ENCODE measurements around the gene RAB26. TPM values are rescaled to one million over a fixed set of nuclear protein-coding genes. Genes with fewer than 3 reads are reported as not detected.

Gene RAB26
- total and polyA plus RNA-seq, 9 donors, result 0.12 to 0.80 (median 0.35) TPM; not detected in 5

DNA sequence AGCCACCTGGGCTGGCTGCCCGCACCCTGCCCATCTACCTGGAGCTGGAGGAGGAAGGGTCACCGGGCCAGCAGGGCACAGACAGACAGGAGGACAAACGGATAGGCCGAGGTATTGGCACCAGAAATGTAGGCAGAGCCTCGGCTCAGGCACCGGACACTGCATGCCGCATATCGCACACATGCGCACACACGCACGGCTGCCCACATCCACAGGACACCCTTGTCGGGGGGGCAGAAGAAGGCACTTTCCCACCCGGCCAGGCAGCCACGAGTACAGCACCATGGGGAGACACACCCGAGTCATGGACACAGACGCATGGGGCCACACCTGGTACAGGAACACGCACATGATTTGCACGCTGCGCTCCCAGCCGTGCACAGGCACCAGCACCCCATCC lies 33.5 kb downstream of the RAB26 start:
- TF ChIP-seq EP300 (IDR thresholded peaks at IDR 0.05) (no peak), POLR2A (IDR thresholded peaks at IDR 0.05) (no peak)
- TF ChIP-seq, protein P1, sequence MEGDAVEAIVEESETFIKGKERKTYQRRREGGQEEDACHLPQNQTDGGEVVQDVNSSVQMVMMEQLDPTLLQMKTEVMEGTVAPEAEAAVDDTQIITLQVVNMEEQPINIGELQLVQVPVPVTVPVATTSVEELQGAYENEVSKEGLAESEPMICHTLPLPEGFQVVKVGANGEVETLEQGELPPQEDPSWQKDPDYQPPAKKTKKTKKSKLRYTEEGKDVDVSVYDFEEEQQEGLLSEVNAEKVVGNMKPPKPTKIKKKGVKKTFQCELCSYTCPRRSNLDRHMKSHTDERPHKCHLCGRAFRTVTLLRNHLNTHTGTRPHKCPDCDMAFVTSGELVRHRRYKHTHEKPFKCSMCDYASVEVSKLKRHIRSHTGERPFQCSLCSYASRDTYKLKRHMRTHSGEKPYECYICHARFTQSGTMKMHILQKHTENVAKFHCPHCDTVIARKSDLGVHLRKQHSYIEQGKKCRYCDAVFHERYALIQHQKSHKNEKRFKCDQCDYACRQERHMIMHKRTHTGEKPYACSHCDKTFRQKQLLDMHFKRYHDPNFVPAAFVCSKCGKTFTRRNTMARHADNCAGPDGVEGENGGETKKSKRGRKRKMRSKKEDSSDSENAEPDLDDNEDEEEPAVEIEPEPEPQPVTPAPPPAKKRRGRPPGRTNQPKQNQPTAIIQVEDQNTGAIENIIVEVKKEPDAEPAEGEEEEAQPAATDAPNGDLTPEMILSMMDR (IDR thresholded peaks at IDR 0.05), result no peak
- Histone ChIP-seq H3K27ac (no peak overlapping the region), H3K4me1 (ENCODE audit: insufficient read depth) (no peaks in the 10 kb centered on the region), H3K27me3 (no peaks in the 10 kb centered on the region), H3K9me3 (no peaks in the 10 kb centered on the region), H3K4me3 (no peak overlapping the region), H3K36me3 (no peaks in the 10 kb centered on the region)
- no peak for DNase-seq
- intact Hi-C loops (cut with DNase I), result no loop called here
- 87 to 93% (median 89%) methylated on average over 20 of the region's 20 CpGs for WGBS, 3 donors

DNA sequence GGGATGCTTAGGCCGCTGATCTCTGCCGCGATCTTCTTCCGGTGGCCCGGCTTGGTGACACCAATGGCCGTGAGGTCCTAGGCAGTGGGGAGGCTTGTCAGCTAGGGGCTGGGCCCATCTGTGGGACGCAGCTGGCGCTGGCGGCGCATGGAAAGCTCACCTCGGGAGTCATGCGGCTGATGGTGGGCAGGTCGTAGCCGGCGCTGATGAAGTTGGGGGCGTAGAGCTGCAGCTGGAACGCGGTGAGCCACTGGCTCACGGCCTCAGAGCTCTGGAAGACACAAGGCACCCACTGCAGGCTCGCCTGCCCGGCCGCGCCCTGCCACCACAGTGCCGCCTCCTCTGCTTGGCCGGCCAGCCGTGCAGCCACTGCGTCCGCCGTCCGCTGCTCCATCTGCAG lies 35.2 kb downstream of the RAB26 start:
- Histone ChIP-seq H3K9me3 (no peaks in the 10 kb centered on the region), H3K27me3 (no peaks in the 10 kb centered on the region), H3K36me3 (no peaks in the 10 kb centered on the region), H3K4me3 (no peak overlapping the region), H3K27ac (no peak overlapping the region), H3K4me1 (ENCODE audit: insufficient read depth) (no peaks in the 10 kb centered on the region)
- no peak for DNase-seq
- intact Hi-C loops (cut with DNase I), result no loop called here
- no peak for TF ChIP-seq POLR2A (IDR thresholded peaks at IDR 0.05)
- no peak for TF ChIP-seq EP300 (IDR thresholded peaks at IDR 0.05)
- TF ChIP-seq, protein P1 (IDR thresholded peaks at IDR 0.05), result no peak
- whole genome bisulfite sequencing, 3 donors, result 91 to 93% (median 92%) methylated on average over 27 to 30 of the region's 30 CpGs

DNA sequence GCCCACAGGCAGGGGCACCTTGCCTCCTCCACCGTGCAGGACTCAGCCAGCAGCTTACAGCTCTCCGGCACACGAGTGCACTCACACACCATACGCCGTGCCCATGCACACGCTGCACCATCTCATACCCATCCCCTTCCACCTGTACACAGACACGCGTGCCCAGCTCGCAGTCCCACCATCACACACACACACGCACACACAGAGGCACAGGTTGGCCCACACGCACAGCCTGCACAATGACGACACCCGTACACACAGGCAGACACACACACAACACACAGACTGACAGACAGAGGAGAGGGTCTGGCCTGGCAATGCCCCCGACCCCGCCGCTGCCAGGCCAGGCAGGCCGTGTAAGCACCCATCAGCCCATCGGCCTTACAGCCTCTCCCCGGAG lies 35.9 kb downstream of the RAB26 start:
- Histone ChIP-seq H3K4me1 (ENCODE audit: insufficient read depth) (no peaks in the 10 kb centered on the region), H3K9me3 (no peaks in the 10 kb centered on the region), H3K4me3 (no peak overlapping the region), H3K27ac (no peak overlapping the region), H3K27me3 (no peaks in the 10 kb centered on the region), H3K36me3 (no peaks in the 10 kb centered on the region)
- intact Hi-C loops (cut with DNase I), result no loop called here
- DNase-seq, result no peak
- TF ChIP-seq, protein P1 (IDR thresholded peaks at IDR 0.05), result no peak
- TF ChIP-seq EP300 (IDR thresholded peaks at IDR 0.05) (no peak), POLR2A (IDR thresholded peaks at IDR 0.05) (no peak)
- WGBS, 3 donors, result 83 to 88% (median 85%) methylated on average over 19 of the region's 19 CpGs

DNA sequence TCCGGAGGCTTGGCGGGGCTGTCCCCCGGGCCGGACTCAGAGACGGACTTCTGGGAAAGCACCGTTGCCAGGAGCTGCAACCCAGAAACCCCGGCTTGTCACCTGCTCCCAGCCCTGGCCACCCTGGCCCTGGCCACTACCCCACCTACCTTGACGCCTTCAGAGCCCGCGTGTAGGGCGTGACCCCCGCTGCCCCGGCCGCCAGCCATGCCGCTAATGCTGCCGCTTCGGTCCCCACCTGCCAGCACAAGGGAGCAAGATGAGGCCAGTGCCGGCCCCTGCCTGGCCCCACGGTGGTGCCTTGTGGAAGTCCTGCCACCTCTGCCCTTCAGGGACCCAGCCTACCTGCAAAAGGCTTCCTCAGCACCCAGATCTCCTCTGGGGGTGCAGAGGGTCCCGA lies 36.5 kb downstream of the RAB26 start:
- intact Hi-C loops (cut with DNase I), result no loop called here
- Histone ChIP-seq H3K4me1 (ENCODE audit: insufficient read depth) (no peaks in the 10 kb centered on the region), H3K9me3 (no peaks in the 10 kb centered on the region), H3K4me3 (no peak overlapping the region), H3K27ac (no peak overlapping the region), H3K27me3 (no peaks in the 10 kb centered on the region), H3K36me3 (no peaks in the 10 kb centered on the region)
- no peak for DNase-seq
- WGBS, 3 donors, result 80 to 89% (median 87%) methylated on average over 17 to 20 of the region's 20 CpGs
- no peak for TF ChIP-seq POLR2A (IDR thresholded peaks at IDR 0.05)
- TF ChIP-seq, protein P1 (IDR thresholded peaks at IDR 0.05), result no peak
- no peak for TF ChIP-seq EP300 (IDR thresholded peaks at IDR 0.05)

Measured in ovary (tissue), 9 donors.